HL-60 (cell line): Measurements from ENCODE around the gene PURA.

Experiments
- DNase-seq, 2 experiments: peaks; one replicate each; pipeline ENCODE4 v3.0.0-alpha.2; 2010 to 2020; ENCODE audit warnings: low read depth in 1 of 2, low spot score in 1 of 2
- H3K27ac ChIP-seq: fragments of 250-450 bp; sonication (Bioruptor Pico); replicated peaks from 2 replicates; pipeline ENCODE4 v1.5.1; 2020; ENCODE audit warnings: mild to moderate bottlenecking, moderate library complexity
- H3K27me3 ChIP-seq: fragments of 250-450 bp; sonication (Bioruptor Pico); 2 replicates; pipeline ENCODE4 v1.5.1; 2021; ENCODE audit warnings: mild to moderate bottlenecking, moderate library complexity; ENCODE audit not compliant: insufficient read depth, poor library complexity, severe bottlenecking
- H3K4me3 ChIP-seq: replicated peaks from 2 replicates; pipeline ENCODE4 v1.5.1; 2011; ENCODE audit warnings: mild to moderate bottlenecking, control low read depth, low read length; ENCODE audit not compliant: insufficient read depth
- GABPA ChIP-seq: IDR thresholded peaks from 2 replicates; pipeline ENCODE4 v1.6.1; 2012; ENCODE audit warnings: low read depth
- POLR2AphosphoS5 ChIP-seq: IDR thresholded peaks from 2 replicates; pipeline ENCODE4 v1.6.1; 2012; ENCODE audit warnings: low read depth
- SPI1 ChIP-seq: IDR thresholded peaks from 2 replicates; pipeline ENCODE4 v1.6.1; 2012; ENCODE audit warnings: low read depth, mild to moderate bottlenecking, borderline replicate concordance
- TF ChIP-seq, protein P1 (sequence below): IDR thresholded peaks from 2 replicates; pipeline ENCODE4 v1.6.1; 2012; ENCODE audit warnings: low read depth; ENCODE audit not compliant: insufficient replicate concordance
- TF ChIP-seq, protein P2 (sequence below): IDR thresholded peaks from one replicate; pipeline ENCODE4 v1.5.1; 2011; ENCODE audit warnings: low read length, control low read depth, inconsistent platforms; ENCODE audit not compliant: insufficient read depth

Gene PURA

DNA sequence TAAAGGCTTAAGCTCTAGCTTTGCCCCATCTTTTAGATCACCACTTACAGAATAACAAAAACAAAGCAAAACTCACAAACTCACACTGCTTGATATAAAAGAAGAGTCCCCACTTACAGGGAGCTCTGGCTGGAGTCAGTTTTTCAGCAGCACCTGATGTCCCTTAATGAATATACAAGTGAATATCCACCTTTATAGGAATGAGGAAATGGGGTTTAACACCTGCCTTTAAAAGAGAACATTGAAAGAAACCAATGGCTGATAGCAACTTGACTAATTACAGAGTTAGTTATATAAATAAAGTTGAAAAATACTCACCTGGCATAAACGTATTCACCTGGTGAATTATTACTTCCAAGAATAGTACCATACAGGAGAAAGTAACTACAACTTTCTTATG lies 20.7 kb upstream of the PURA start:
- Histone ChIP-seq H3K27ac (no peak overlapping the region), H3K27me3 (no peaks in the 10 kb centered on the region), H3K4me3 (no peak overlapping the region)
- no peak for TF ChIP-seq POLR2AphosphoS5
- TF ChIP-seq, protein P1, sequence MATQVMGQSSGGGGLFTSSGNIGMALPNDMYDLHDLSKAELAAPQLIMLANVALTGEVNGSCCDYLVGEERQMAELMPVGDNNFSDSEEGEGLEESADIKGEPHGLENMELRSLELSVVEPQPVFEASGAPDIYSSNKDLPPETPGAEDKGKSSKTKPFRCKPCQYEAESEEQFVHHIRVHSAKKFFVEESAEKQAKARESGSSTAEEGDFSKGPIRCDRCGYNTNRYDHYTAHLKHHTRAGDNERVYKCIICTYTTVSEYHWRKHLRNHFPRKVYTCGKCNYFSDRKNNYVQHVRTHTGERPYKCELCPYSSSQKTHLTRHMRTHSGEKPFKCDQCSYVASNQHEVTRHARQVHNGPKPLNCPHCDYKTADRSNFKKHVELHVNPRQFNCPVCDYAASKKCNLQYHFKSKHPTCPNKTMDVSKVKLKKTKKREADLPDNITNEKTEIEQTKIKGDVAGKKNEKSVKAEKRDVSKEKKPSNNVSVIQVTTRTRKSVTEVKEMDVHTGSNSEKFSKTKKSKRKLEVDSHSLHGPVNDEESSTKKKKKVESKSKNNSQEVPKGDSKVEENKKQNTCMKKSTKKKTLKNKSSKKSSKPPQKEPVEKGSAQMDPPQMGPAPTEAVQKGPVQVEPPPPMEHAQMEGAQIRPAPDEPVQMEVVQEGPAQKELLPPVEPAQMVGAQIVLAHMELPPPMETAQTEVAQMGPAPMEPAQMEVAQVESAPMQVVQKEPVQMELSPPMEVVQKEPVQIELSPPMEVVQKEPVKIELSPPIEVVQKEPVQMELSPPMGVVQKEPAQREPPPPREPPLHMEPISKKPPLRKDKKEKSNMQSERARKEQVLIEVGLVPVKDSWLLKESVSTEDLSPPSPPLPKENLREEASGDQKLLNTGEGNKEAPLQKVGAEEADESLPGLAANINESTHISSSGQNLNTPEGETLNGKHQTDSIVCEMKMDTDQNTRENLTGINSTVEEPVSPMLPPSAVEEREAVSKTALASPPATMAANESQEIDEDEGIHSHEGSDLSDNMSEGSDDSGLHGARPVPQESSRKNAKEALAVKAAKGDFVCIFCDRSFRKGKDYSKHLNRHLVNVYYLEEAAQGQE, result no peak
- TF ChIP-seq, protein P2, sequence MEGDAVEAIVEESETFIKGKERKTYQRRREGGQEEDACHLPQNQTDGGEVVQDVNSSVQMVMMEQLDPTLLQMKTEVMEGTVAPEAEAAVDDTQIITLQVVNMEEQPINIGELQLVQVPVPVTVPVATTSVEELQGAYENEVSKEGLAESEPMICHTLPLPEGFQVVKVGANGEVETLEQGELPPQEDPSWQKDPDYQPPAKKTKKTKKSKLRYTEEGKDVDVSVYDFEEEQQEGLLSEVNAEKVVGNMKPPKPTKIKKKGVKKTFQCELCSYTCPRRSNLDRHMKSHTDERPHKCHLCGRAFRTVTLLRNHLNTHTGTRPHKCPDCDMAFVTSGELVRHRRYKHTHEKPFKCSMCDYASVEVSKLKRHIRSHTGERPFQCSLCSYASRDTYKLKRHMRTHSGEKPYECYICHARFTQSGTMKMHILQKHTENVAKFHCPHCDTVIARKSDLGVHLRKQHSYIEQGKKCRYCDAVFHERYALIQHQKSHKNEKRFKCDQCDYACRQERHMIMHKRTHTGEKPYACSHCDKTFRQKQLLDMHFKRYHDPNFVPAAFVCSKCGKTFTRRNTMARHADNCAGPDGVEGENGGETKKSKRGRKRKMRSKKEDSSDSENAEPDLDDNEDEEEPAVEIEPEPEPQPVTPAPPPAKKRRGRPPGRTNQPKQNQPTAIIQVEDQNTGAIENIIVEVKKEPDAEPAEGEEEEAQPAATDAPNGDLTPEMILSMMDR, result no peak
- no peak for TF ChIP-seq SPI1
- TF ChIP-seq GABPA, result no peak
- DNase-seq, result no peak

DNA sequence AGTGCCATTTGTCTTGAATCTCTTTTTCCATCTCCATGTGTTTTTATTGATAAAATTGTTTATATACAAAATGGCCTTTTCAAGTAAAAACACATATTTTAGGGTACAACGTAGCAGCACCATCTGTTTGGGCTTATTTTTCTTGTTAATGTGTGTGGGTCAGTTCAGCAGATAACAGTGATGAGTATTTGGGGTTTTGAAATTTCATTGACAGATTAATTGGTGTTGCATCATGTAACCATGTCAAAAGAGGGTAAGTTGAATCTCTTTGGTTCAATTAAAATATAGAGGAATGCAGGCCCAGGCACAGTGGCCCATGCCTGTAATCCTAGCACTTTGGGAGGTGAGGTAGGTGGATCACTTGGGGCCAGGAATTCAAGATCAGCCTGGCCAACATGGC lies 20.0 kb upstream of the PURA start:
- DNase-seq, result no peak
- no peak overlapping the region for H3K27ac ChIP-seq
- TF ChIP-seq GABPA, result no peak
- TF ChIP-seq SPI1, result no peak
- TF ChIP-seq POLR2AphosphoS5, result no peak
- TF ChIP-seq, protein P1, result no peak
- TF ChIP-seq, protein P2, result no peak

DNA sequence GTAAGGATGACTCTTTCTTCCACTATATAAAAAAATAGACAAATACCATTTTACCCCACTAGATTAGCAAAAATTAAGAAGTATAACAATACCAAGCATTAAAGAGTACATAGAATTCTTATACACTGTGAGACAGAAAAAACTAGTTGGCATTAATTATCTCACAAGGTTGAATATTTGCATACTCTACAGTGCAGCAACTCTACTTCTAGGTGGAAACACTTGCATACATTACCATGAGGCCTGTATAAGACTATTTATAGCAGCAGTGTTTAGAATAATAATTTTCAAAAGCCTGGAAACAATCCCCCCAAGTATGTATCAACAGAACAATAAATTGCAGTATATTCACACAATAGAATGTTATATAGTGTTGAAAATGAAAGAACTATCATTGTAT lies 19.0 kb upstream of the PURA start:
- no peaks in the 10 kb centered on the region for H3K27me3 ChIP-seq
- no peak overlapping the region for H3K4me3 ChIP-seq
- H3K27ac ChIP-seq, result no peak overlapping the region
- DNase-seq, result no peak
- TF ChIP-seq, protein P1, result no peak
- TF ChIP-seq POLR2AphosphoS5 (no peak), GABPA (no peak), SPI1 (no peak)
- TF ChIP-seq, protein P2, result no peak

More for the DNA sequence above, 20.0 kb upstream of the PURA start:
- Histone ChIP-seq H3K4me3 (no peak overlapping the region), H3K27me3 (no peaks in the 10 kb centered on the region)
